ENCODE data around the gene RIPOR2.
A peak's percentile ranks its signal among the peaks of the same experiment; 100 is the strongest.

The RIPOR2 gene

GRCh38 chr6:24935366-24936152, at the start of gene RIPOR2:
Gene RIPOR2 (minus strand): TSS chr6:24935960. CDS start chr6:24935898, 62 bp downstream.
- DNase-seq = no peak

GRCh38 chr6:24985323-24985722, 49.6 kb upstream of the RIPOR2 start:
- no peak for DNase-seq

GRCh38 chr6:24982231-24982630, 46.5 kb upstream of the RIPOR2 start:
- DNase-seq = peak; percentile 4

GRCh38 chr6:24981386-24981760, 45.6 kb upstream of the RIPOR2 start:
- DNase-seq = peak; percentile 13

GRCh38 chr6:24980507-24981385, 45.0 kb upstream of the RIPOR2 start:
- DNase-seq = no peak

GRCh38 chr6:24979176-24979575, 43.4 kb upstream of the RIPOR2 start:
- no peak for DNase-seq

GRCh38 chr6:24974182-24975171, 38.7 kb upstream of the RIPOR2 start:
- DNase-seq = no peak

GRCh38 chr6:24972311-24972958, 36.7 kb upstream of the RIPOR2 start:
- DNase-seq = no peak

GRCh38 chr6:24971067-24971466, 35.3 kb upstream of the RIPOR2 start:
- DNase-seq = no peak

GRCh38 chr6:24969343-24969860, 33.6 kb upstream of the RIPOR2 start:
- DNase-seq = no peak

- DNase-seq = no peak
These were observed 33.0 kb upstream of the RIPOR2 start for GRCh38 chr6:24968783-24969182.

GRCh38 chr6:24967211-24967610, 31.5 kb upstream of the RIPOR2 start:
- no peak for DNase-seq

GRCh38 chr6:24966381-24966780, 30.6 kb upstream of the RIPOR2 start:
- DNase-seq = no peak

GRCh38 chr6:24963887-24964570, 28.3 kb upstream of the RIPOR2 start:
- no peak for DNase-seq

- no peak for DNase-seq
These were observed 27.6 kb upstream of the RIPOR2 start for GRCh38 chr6:24963339-24963738.

GRCh38 chr6:24961852-24962251, 26.1 kb upstream of the RIPOR2 start:
- no peak for DNase-seq

- no peak for DNase-seq
These were observed 25.3 kb upstream of the RIPOR2 start for GRCh38 chr6:24960991-24961475.

- no peak for DNase-seq
These were observed 23.6 kb upstream of the RIPOR2 start for GRCh38 chr6:24959319-24959718.

- DNase-seq = no peak
These were observed 21.4 kb upstream of the RIPOR2 start for GRCh38 chr6:24957199-24957598.

- DNase-seq = no peak
These were observed 18.0 kb upstream of the RIPOR2 start for GRCh38 chr6:24953726-24954125.

- no peak for DNase-seq
These were observed 16.1 kb upstream of the RIPOR2 start for GRCh38 chr6:24951811-24952299.

Data from HCEC 1CT (cell line).